ENCODE data around the gene C1orf159. TPM values are rescaled to one million over a fixed set of nuclear protein-coding genes. Genes with fewer than 3 reads are reported as not detected.
A peak's percentile ranks its signal among the peaks of the same experiment; 100 is the strongest.

C1orf159 gene
- total RNA-seq, 1 donor from 2014 or later: 21.3 TPM

DNA sequence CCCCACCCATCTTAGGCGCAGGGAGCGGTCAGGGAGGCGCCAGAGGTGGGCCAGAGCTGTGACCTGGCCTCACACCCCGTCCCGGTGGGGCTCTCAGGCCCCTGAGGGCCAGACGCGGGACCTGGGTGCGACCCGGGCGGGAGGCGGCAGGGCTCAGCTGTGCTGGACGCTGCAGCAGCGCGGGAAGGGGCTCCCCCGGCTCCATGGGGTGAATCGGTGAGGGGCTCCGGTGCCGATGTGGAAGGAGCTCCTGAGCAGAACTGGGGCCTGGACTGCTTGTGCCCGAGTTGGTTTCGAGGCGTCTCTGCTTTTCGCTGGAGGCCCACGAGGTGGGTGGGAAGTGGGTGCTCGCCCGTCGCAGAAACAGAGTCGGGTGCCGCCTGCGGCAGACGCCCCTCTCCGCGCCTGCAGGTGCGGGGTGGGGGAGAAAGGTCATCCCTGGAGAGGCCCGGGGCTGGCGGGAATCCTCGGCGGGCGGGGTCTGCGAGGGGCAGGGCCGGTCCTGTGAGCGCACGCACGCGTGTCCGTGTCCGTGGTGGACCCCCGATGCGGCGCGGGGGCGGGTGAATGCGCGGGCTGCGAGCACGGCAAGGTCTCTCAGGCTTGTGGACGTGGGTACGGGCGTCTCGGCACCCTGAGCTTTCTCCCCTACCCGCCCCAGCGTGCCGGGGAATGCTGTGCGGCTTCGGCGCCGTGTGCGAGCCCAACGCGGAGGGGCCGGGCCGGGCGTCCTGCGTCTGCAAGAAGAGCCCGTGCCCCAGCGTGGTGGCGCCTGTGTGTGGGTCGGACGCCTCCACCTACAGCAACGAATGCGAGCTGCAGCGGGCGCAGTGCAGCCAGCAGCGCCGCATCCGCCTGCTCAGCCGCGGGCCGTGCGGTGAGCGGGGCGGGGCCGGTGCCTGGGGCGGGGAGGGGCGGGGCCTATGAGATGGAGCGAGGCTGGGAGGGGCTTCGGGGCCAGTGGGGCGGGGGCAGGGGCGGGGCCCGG is 75.6 kb downstream of the C1orf159 start:
- Mint-ChIP-seq H3K27me3 (peaks cover 20% of the 10 kb centered on the region), H3K9me3 (ENCODE audit: low read depth) (no peaks in the 10 kb centered on the region)
- DNase-seq (ENCODE audit: low spot score, unreplicated experiment): peak; percentile 57

DNA sequence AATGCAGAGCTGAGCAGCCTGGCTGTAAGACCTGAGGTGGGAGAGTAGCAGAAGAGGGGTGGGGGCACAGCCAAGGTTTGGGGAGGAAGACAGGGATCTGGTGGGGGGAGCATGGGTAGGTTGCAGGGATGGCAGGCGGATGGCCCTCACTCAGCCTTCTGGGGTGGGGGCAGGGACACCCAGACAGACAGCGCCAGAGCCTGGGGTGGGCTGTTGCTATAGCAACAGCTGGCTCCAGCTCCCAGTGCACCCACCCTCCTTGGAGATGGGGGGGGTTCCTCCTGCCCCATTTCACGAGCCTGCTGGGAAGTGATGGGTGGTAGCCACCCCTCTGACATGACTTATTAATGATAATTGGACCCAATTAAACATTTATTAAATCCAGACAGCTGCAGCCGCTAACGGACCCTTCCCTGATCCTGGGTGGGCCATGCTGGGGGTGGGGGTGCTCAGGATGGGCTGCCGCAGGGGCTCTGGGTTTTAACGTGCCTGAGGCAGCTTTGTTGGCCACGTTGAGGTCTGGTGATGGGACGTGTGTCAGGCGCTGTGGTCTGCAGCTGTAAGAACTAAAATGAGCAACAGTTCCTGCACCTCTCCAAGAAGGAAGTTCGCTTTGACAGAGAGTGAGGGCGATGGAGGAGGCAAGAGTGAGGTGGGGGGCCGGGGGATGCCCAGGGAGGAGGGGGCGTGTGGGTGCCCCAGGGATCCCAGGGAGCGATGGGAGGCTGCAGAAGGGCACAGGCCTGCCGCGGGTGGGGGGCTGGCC is 76.6 kb downstream of the C1orf159 start:
- no peak overlapping the region for H3K4me3 Mint-ChIP-seq (ENCODE audit: low read depth)
- H3K36me3 Mint-ChIP-seq (ENCODE audit: insufficient read depth): peaks cover 13% of the 10 kb centered on the region
- TF ChIP-seq CTCF (IDR thresholded peaks at IDR 0.05; ENCODE audit: unreplicated experiment): no peak
- peaks cover 2% of the 10 kb centered on the region for H3K4me1 Mint-ChIP-seq (ENCODE audit: low read depth)
- H3K27me3 Mint-ChIP-seq: peaks cover 20% of the 10 kb centered on the region
- no peak overlapping the region for H3K27ac Mint-ChIP-seq
- DNase-seq (ENCODE audit: low spot score, unreplicated experiment): no peak
- H3K9me3 Mint-ChIP-seq (ENCODE audit: low read depth): no peaks in the 10 kb centered on the region

More for the DNA sequence above, 75.6 kb downstream of the C1orf159 start:
- peak; percentile 27 for TF ChIP-seq CTCF (IDR thresholded peaks at IDR 0.05; ENCODE audit: unreplicated experiment)
- Mint-ChIP-seq H3K27ac (no peak overlapping the region), H3K4me1 (ENCODE audit: low read depth) (peaks cover 2% of the 10 kb centered on the region), H3K4me3 (ENCODE audit: low read depth) (no peak overlapping the region), H3K36me3 (ENCODE audit: insufficient read depth) (peaks cover 18% of the 10 kb centered on the region)

DNA sequence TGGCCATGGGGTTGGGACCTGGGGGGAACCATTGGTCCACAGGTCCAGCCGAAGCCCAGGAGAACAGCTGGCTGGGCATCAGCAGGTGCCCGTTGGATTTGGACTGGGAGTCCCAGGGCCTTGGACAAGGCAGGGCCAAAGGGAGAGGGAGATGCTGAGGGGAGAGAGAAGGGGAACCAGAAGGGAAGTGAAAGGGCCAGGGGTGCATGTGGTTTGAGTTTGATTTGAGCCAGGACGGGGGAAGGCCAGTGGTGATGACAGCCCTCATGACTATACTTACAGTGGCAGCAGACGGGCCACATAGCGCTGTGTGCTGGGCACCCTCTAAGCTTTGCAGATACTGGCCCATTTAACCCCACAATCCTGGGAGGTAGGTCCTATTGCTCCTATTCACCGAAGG is 77.2 kb downstream of the C1orf159 start:
- no peak for DNase-seq (ENCODE audit: low spot score, unreplicated experiment)
- no peaks in the 10 kb centered on the region for H3K9me3 Mint-ChIP-seq (ENCODE audit: low read depth)
- H3K27me3 Mint-ChIP-seq: peaks cover 20% of the 10 kb centered on the region
- H3K27ac Mint-ChIP-seq: no peak overlapping the region
- peak overlapping the region; percentile 9 for H3K4me3 Mint-ChIP-seq (ENCODE audit: low read depth)
- no peak for TF ChIP-seq CTCF (IDR thresholded peaks at IDR 0.05; ENCODE audit: unreplicated experiment)
- peaks cover 2% of the 10 kb centered on the region for H3K4me1 Mint-ChIP-seq (ENCODE audit: low read depth)
- peaks cover 13% of the 10 kb centered on the region for H3K36me3 Mint-ChIP-seq (ENCODE audit: insufficient read depth)

GRCh38 chr1:1037366-1038327 is 78.2 kb downstream of the C1orf159 start:
- peaks cover 20% of the 10 kb centered on the region for H3K27me3 Mint-ChIP-seq
- H3K9me3 Mint-ChIP-seq (ENCODE audit: low read depth): no peaks in the 10 kb centered on the region
- no peak overlapping the region for H3K4me3 Mint-ChIP-seq (ENCODE audit: low read depth)
- H3K27ac Mint-ChIP-seq: no peak overlapping the region
- DNase-seq (ENCODE audit: low spot score, unreplicated experiment): no peak
- TF ChIP-seq CTCF (IDR thresholded peaks at IDR 0.05; ENCODE audit: unreplicated experiment): no peak
- peaks cover 9% of the 10 kb centered on the region for H3K36me3 Mint-ChIP-seq (ENCODE audit: insufficient read depth)
- peaks cover 2% of the 10 kb centered on the region for H3K4me1 Mint-ChIP-seq (ENCODE audit: low read depth)
